LNCaP clone FGC (cell line): Measurements from ENCODE around the gene OR5AS1.

Source experiments
- DNase-seq: peaks from one replicate; pipeline ENCODE4 v3.0.0-alpha.2; 2011; ENCODE audit warnings: low read depth
- H3K4me3 ChIP-seq: 2 replicates; pipeline ENCODE4 v1.5.1; 2011; ENCODE audit warnings: mild to moderate bottlenecking, low read depth, low read length, control low read depth
- TF ChIP-seq, protein P1 (sequence below): IDR thresholded peaks from 2 replicates; pipeline ENCODE4 v1.5.1; 2012; ENCODE audit warnings: mild to moderate bottlenecking; ENCODE audit not compliant: control insufficient read depth, insufficient read depth; ENCODE audit errors: extremely low read depth

OR5AS1 gene

DNA sequence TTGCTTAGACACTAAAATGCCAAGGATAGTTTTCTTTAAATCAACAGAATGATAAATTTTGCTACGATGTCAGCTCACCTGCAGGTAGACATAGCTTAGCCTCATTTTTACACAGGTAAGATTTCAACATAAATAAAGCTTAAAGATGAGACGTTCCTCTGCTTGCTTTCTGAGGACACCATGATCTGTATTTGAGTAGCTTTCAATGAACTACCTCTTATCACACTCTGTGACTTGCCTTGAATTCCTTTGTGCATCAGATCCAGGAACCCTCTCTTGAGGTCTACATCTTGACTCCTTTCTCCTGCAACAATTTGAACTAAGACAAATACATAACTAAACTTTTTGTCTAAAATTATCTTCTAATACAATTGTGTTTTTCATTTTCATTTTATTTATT, 39.5 kb downstream of the OR5AS1 start:
- no peak for DNase-seq
- H3K4me3 ChIP-seq: no peak overlapping the region
- TF ChIP-seq, protein P1, sequence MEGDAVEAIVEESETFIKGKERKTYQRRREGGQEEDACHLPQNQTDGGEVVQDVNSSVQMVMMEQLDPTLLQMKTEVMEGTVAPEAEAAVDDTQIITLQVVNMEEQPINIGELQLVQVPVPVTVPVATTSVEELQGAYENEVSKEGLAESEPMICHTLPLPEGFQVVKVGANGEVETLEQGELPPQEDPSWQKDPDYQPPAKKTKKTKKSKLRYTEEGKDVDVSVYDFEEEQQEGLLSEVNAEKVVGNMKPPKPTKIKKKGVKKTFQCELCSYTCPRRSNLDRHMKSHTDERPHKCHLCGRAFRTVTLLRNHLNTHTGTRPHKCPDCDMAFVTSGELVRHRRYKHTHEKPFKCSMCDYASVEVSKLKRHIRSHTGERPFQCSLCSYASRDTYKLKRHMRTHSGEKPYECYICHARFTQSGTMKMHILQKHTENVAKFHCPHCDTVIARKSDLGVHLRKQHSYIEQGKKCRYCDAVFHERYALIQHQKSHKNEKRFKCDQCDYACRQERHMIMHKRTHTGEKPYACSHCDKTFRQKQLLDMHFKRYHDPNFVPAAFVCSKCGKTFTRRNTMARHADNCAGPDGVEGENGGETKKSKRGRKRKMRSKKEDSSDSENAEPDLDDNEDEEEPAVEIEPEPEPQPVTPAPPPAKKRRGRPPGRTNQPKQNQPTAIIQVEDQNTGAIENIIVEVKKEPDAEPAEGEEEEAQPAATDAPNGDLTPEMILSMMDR: no peak
